BLaER1 treated with 17β-estradiol and CSF1 and Interleukin-3, amounts not matched to agents 10 nM and 100 nM (cell line): ENCODE results near the gene MNT.

Source experiments
- H3K27ac ChIP-seq, 11 experiments: shearing (Covaris generic); formaldehyde crosslinking; 2 replicates each; pipeline ENCODE4 v1.8.1; 2022
- H3K27me3 ChIP-seq, 11 experiments: shearing (Covaris generic); formaldehyde crosslinking; 2 replicates each; pipeline ENCODE4 v1.8.1; 2022
- H3K36me3 ChIP-seq, 11 experiments: shearing (Covaris generic); formaldehyde crosslinking; 2 replicates each; pipeline ENCODE4 v1.8.1; 2022
- H3K4me1 ChIP-seq, 10 experiments: shearing (Covaris generic); formaldehyde crosslinking; 2 replicates each; pipeline ENCODE4 v1.8.1; 2022
- H3K4me2 ChIP-seq, 11 experiments: shearing (Covaris generic); formaldehyde crosslinking; 2 replicates each; pipeline ENCODE4 v1.8.1; 2022
- H3K4me3 ChIP-seq, 10 experiments: shearing (Covaris generic); formaldehyde crosslinking; 2 replicates each; pipeline ENCODE4 v1.8.1; 2022
- H3K9ac ChIP-seq, 11 experiments: shearing (Covaris generic); formaldehyde crosslinking; 2 replicates each; pipeline ENCODE4 v1.8.1; 2022
- H3K9me3 ChIP-seq, 11 experiments: shearing (Covaris generic); formaldehyde crosslinking; replicated peaks in 1 of 11; 2 replicates each; pipeline ENCODE4 v1.8.1; 2022
- H4K20me1 ChIP-seq, 11 experiments: shearing (Covaris generic); formaldehyde crosslinking; 2 replicates each; pipeline ENCODE4 v1.8.1; 2022
- Cebpa-rat ChIP-seq, 11 experiments: shearing (Covaris generic); IDR thresholded peaks; 2 replicates each; pipeline ENCODE4 v1.8.1; 2022

MNT gene

DNA sequence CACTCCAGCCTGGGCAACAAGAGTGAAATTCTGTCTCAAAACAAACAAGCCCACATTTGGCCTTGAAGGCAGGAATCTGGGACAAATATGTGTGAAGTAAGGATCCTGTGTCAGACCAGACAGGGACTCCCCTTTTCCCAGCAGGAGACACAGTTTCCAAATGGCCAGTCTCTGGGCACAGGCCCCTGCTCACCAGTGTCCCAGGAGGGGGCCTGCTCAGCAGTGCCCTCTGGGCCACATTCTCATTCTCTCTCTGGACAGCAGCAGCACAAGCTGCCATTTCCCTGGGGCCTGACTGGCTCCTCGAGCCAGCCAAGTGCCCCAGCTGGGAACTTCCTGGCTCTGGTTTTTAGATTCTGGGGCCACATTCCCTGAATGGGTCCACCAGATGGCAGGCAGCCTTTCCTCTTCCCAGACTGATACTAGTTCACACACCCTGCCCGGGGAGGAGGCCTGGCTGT, 11.7 kb upstream of the MNT start:
- Histone ChIP-seq H3K27me3 (no peaks in the 10 kb centered on the region), H3K36me3 (peaks cover 9 to 64% (median 31%) of the 10 kb centered on the region in 11 experiments), H3K9ac (peak overlapping the region in 8 of 11 experiments; percentile 6 to 64 (median 34); a peak in 6 of 22 replicates), H3K4me1 (peaks cover 4 to 47% (median 9%) of the 10 kb centered on the region in 10 experiments; a peak in 19 of 20 replicates), H3K4me3 (no peak overlapping the region), H3K27ac (peak overlapping the region in 7 of 11 experiments; percentile 16 to 51 (median 44); a peak in 12 of 22 replicates), H3K9me3 (no peaks in the 10 kb centered on the region), H4K20me1 (peaks cover 0 to 14% (median 5%) of the 10 kb centered on the region in 11 experiments; a peak in 8 of 22 replicates), H3K4me2 (peak overlapping the region in 3 of 11 experiments; percentile 2 to 42 (median 12); a peak in 3 of 22 replicates)
- TF ChIP-seq Cebpa-rat (IDR thresholded peaks at IDR 0.05), result no peak

DNA sequence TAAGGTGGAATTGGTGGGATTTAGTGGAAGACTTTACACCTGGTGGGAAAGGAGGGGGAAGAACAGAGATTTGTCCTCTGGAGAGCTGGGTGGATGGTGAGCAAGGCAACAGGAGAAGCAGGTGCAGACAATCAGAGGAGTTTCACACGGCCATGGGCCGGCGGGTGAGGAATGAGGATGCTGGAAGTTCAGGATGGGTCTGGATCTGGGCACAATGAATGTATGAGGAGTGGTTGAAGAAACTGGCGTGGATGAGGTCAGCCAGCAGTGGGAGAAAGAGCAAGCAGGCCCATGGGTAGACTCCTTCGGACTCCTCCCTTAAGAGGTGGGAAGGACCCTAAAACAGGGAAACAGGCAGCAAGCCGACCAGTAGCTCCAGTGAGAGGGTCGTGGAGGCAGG, 10.1 kb upstream of the MNT start:
- Histone ChIP-seq H3K27ac (peak overlapping the region in 3 of 11 experiments; percentile 13 to 27 (median 22); a peak in 4 of 22 replicates), H3K27me3 (no peaks in the 10 kb centered on the region), H3K36me3 (peaks cover 9 to 53% (median 27%) of the 10 kb centered on the region in 11 experiments; a peak in 21 of 22 replicates), H3K4me3 (no peak overlapping the region), H3K9ac (no peak overlapping the region), H3K9me3 (no peaks in the 10 kb centered on the region), H3K4me1 (peaks cover 20 to 51% (median 23%) of the 10 kb centered on the region in 10 experiments), H3K4me2 (no peak overlapping the region), H4K20me1 (no peaks in the 10 kb centered on the region)
- TF ChIP-seq Cebpa-rat (IDR thresholded peaks at IDR 0.05), result no peak

DNA sequence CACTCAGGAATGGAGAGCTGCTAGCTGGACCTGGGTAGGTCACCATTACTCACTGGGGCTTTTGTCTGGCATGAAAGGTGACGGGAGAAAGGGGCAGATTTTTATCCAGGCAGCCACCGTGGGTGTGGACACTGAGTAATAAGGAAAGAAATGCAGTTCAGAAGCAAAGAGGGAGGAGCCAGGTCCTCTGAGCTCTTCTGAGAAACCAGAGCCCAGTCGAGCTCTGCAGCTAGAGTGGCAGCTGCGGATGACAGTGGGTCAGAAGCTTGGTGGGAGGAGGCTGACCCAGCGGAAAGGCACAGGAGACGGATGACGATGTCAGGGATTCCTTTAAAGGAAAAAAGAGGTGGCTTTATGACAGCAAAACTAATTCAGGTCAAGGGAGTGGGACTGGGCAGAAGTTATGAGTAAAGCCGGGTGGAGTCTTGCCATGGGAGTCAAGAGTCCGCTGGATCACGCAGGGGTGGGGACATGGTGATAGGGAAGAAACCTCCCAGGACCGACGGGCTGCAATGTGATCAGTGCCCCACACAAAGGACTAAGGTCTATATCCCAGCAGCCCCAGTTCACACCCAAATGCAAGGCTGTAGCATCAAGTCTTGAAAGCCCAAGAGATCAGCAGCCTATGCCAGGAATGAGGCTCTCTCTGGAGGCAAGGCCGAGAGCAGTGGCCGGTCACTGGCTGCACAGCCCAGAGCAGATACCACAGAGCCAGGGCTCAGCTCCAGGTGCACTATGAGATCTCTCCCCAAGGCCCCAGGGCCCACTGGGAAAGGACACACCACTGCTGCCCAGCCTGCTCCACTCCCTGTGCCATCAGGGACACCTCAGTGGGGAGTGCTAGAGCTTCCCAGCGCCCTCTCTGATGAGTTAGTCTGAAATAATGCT, 6.3 kb upstream of the MNT start:
- H3K27me3 ChIP-seq, result no peaks in the 10 kb centered on the region
- no peaks in the 10 kb centered on the region for H4K20me1 ChIP-seq
- peak overlapping the region; percentile 30 to 99 (median 73); a peak in 19 of 22 replicates for H3K9ac ChIP-seq
- H3K4me1 ChIP-seq, result peaks cover 54 to 59% (median 58%) of the 10 kb centered on the region in 10 experiments
- peak overlapping the region; percentile 78 to 98 (median 94) for H3K4me2 ChIP-seq
- no peaks in the 10 kb centered on the region for H3K9me3 ChIP-seq
- H3K36me3 ChIP-seq, result peaks cover 0 to 25% (median 9%) of the 10 kb centered on the region in 11 experiments; a peak in 12 of 22 replicates
- H3K4me3 ChIP-seq, result 0 out of 20 replicates have a peak overlapping the region, but pooled peaks of 1 of the 10 experiments have one; percentile 8
- no peak for TF ChIP-seq Cebpa-rat (IDR thresholded peaks at IDR 0.05)
- H3K27ac ChIP-seq, result peak overlapping the region; percentile 7 to 98 (median 86); a peak in 21 of 22 replicates

DNA sequence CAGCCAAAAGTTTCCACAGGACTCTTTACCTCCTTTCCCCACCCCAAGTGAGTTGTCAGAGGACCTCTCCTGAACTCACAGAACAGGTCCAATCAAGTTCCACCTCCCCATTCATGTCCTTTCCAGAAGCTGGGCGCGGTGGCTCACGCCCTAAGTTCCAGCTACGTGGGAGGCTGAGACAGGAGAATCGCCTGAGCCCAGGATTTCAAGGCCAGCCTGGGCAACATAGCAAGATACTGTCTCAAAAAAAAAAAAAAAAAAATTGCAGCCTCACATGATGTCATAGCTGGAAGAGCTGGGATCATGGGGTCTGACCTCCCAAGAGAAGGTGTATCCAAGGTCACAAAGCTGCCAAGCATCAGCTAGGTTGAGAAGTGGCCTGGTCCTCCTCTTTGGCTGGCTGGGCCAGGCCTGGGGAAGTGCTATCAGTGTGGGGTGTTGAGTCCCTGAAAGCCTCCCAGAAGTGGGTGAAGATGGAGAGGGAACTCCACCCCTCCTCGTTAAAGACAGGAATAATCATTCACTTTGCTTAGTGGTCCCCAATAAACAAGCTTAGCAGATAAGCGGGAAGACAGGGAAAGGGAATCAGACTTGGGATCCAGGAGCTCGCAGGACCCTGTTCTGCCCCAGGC, 5.5 kb upstream of the MNT start:
- peak overlapping the region; percentile 23 to 98 (median 86); a peak in 21 of 22 replicates for H3K27ac ChIP-seq
- no peaks in the 10 kb centered on the region for H3K27me3 ChIP-seq
- H3K4me1 ChIP-seq, result peaks cover 54 to 60% (median 58%) of the 10 kb centered on the region in 10 experiments
- peaks cover 0 to 18% (median 8%) of the 10 kb centered on the region in 11 experiments; a peak in 11 of 22 replicates for H3K36me3 ChIP-seq
- H4K20me1 ChIP-seq, result no peaks in the 10 kb centered on the region
- peak overlapping the region in 7 of 10 experiments; percentile 8 to 55 (median 36); a peak in 9 of 20 replicates for H3K4me3 ChIP-seq
- no peak for TF ChIP-seq Cebpa-rat (IDR thresholded peaks at IDR 0.05)
- H3K9ac ChIP-seq, result peak overlapping the region; percentile 26 to 99 (median 73); a peak in 20 of 22 replicates
- H3K9me3 ChIP-seq, result no peaks in the 10 kb centered on the region
- H3K4me2 ChIP-seq, result peak overlapping the region; percentile 78 to 98 (median 94)

DNA sequence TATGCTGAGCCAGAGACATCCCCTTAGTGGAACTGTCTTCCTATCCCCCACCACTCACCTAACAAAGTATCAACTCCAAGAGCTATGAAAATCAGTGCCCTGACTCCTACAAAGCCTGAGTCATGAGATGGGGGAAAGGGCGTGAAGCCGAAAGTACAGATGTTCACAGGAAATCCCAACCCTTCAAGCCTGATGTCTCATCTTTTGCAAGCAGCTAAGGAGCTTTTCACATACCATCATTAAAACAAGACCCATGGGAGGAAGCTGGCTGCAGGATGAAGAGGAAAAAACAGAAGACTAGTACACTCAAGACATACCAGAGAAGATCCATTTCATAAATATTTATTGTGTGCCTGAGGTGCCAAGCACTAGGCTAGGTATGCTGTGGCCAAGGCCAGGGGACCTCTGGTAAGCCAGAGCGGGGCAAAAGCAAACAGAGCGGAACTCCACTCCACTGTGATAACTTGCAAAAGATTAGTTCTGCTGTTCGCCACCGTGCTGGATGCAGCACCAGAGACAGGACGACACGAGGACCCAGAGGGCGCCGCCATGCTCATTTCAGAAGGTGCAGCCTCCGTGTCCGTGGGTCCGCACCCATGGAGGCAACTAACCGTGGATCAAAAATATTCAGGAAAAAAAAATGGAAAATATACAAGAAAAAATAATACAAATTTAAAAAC, 4.5 kb upstream of the MNT start:
- Histone ChIP-seq H3K4me3 (peak overlapping the region in 9 of 10 experiments; percentile 4 to 55 (median 41); a peak in 12 of 20 replicates), H4K20me1 (peaks cover 0 to 3% (median 0%) of the 10 kb centered on the region in 11 experiments; a peak in 4 of 22 replicates), H3K27ac (peak overlapping the region; percentile 23 to 98 (median 86); a peak in 21 of 22 replicates), H3K36me3 (peaks cover 0 to 14% (median 0%) of the 10 kb centered on the region in 11 experiments; a peak in 8 of 22 replicates), H3K27me3 (no peaks in the 10 kb centered on the region), H3K4me2 (peak overlapping the region; percentile 78 to 98 (median 94)), H3K4me1 (peaks cover 54 to 60% (median 58%) of the 10 kb centered on the region in 10 experiments), H3K9me3 (no peaks in the 10 kb centered on the region), H3K9ac (peak overlapping the region; percentile 3 to 99 (median 73); a peak in 20 of 22 replicates)
- TF ChIP-seq Cebpa-rat (IDR thresholded peaks at IDR 0.05), result peak in 6 of 11 experiments; percentile 52 to 91 (median 72); a peak in 8 of 22 replicates

DNA sequence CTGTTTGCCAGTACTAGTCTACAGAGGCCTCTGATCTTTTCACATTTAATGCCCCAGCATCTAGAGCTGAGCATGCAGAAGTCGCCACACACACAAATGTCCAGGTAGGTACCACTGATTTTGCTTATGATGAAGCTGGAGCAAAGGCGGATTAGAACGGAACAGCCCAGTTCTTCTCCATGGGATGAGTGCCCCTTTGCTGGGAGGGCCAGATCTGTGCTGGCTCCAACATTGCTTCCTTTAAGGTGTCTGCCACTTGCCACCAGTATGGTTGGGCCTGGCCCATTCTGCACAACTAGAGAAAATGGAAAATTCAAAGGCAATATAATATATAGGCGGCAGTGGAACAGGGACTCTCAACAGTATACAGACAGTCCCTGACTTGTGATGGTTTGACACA, 2.2 kb upstream of the MNT start:
- H3K4me2 ChIP-seq, result peak overlapping the region; percentile 78 to 98 (median 94)
- peak overlapping the region in 9 of 11 experiments; percentile 95 to 100 (median 98); a peak in 17 of 22 replicates for H3K27ac ChIP-seq
- peaks cover 0 to 12% (median 0%) of the 10 kb centered on the region in 11 experiments; a peak in 5 of 22 replicates for H3K36me3 ChIP-seq
- H3K4me1 ChIP-seq, result peaks cover 65 to 72% (median 69%) of the 10 kb centered on the region in 10 experiments
- TF ChIP-seq Cebpa-rat (IDR thresholded peaks at IDR 0.05), result no peak
- H3K9ac ChIP-seq, result peak overlapping the region in 10 of 11 experiments; percentile 35 to 100 (median 98); a peak in 15 of 22 replicates
- peak overlapping the region in 5 of 10 experiments; percentile 78 to 98 (median 96); a peak in 5 of 20 replicates for H3K4me3 ChIP-seq
- H4K20me1 ChIP-seq, result peaks cover 0 to 20% (median 4%) of the 10 kb centered on the region in 11 experiments; a peak in 8 of 22 replicates
- H3K9me3 ChIP-seq, result no peaks in the 10 kb centered on the region
- H3K27me3 ChIP-seq, result no peaks in the 10 kb centered on the region

DNA sequence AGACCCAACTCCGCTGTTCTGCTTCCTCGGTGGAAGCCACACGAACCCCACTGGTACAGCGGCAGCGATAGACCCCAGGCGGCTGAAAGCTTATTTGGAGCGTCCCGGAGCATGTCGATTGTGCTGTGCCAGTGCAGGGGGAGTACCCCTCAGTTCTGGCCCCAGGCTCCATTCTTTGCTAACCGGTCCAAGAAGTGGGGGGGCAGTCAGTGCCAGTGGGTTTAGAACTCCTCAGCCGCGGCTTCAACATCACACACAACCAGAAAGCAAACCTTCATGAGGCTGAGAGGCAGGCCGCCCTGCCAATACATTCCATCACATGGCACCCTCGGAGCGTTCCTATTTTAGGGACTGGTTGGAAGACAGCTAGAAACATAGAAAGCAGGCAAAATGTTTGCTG, 1.7 kb upstream of the MNT start:
- peaks cover 0 to 25% (median 8%) of the 10 kb centered on the region in 11 experiments; a peak in 9 of 22 replicates for H4K20me1 ChIP-seq
- H3K27me3 ChIP-seq, result no peaks in the 10 kb centered on the region
- no peak for TF ChIP-seq Cebpa-rat (IDR thresholded peaks at IDR 0.05)
- peaks cover 65 to 72% (median 71%) of the 10 kb centered on the region in 10 experiments for H3K4me1 ChIP-seq
- H3K4me2 ChIP-seq, result peak overlapping the region; percentile 78 to 98 (median 94)
- H3K4me3 ChIP-seq, result peak overlapping the region; percentile 60 to 98 (median 92)
- H3K36me3 ChIP-seq, result peaks cover 0 to 11% (median 0%) of the 10 kb centered on the region in 11 experiments; a peak in 5 of 22 replicates
- no peaks in the 10 kb centered on the region for H3K9me3 ChIP-seq
- peak overlapping the region; percentile 74 to 100 (median 98) for H3K9ac ChIP-seq
- peak overlapping the region; percentile 73 to 100 (median 98) for H3K27ac ChIP-seq
